Thyroid gland (tissue), 4 donors: ENCODE data around the gene TAF13. TPM values are rescaled to one million over a fixed set of nuclear protein-coding genes. Genes with fewer than 3 reads are reported as not detected.
"Not testable (repeated sequence)": the region's sequence is repeated elsewhere in the genome, so short reads cannot be mapped to it uniquely, and the experiment has no call there.

ENCODE experiments used
- DNase-seq, 2 donors: peaks; one replicate each; pipeline ENCODE4 v3.0.0-alpha.2; 2019
- H3K27ac ChIP-seq, 3 donors: fragments of 200-600 bp; sonication (generic); 1 replicate in 2 of 3; 2 replicates in 1 of 3; pipeline ENCODE4 v1.5.1; 2016 to 2019; ENCODE audit warnings: mild to moderate bottlenecking in 1 of 3, moderate library complexity in 1 of 3
- H3K27me3 ChIP-seq: fragments of 200-600 bp; sonication (generic); one replicate; pipeline ENCODE4 v1.5.1; 2019
- H3K36me3 ChIP-seq, 2 donors: fragments of 200-600 bp; sonication (generic); one replicate each; pipeline ENCODE4 v1.5.1; 2016 to 2019
- H3K4me1 ChIP-seq, 2 donors: fragments of 200-600 bp; sonication (generic); one replicate each; pipeline ENCODE4 v1.5.1; 2017 to 2019
- H3K4me3 ChIP-seq, 3 donors: fragments of 200-600 bp; sonication (generic); replicated peaks in 1 of 3; 1 replicate in 2 of 3; 2 replicates in 1 of 3; pipeline ENCODE4 v1.5.1; 2016; ENCODE audit warnings: mild to moderate bottlenecking in 1 of 3
- H3K9me3 ChIP-seq: fragments of 200-600 bp; sonication (generic); one replicate; pipeline ENCODE4 v1.5.1; 2017
- CTCF ChIP-seq, 6 experiments: fragments of 200-600 bp in 3 of 6; fragments of 450-650 bp in 3 of 6; sonication (generic) in 3 of 6; IDR thresholded peaks; one replicate each; pipeline ENCODE4 v1.5.1; 2016 to 2019; ENCODE audit warnings: antibody characterized with exemption in 6 of 6, mild to moderate bottlenecking in 2 of 6, inconsistent platforms in 1 of 6, moderate library complexity in 1 of 6
- POLR2A ChIP-seq, 2 donors: fragments of 450-650 bp; IDR thresholded peaks; one replicate each; pipeline ENCODE4 v1.6.1; 2017; ENCODE audit warnings: antibody characterized with exemption in 2 of 2, mild to moderate bottlenecking in 2 of 2, moderate library complexity in 1 of 2
- WGBS, 2 donors: methylation state at CpG; one replicate each; pipeline ENCODE4 v1.1.5; 2017; 5-methylcytosine and 5-hydroxymethylcytosine counted together
- intact Hi-C: fragments of 100-400 bp; cut with DNase I; formaldehyde crosslinking; loops from one replicate; pipeline ENCODE4 v1.15.1; 2023
- total RNA-seq, 4 donors: library from RNA; depleted of rRNA; stranded (reverse); fragments of >200 nt; gene quantifications; one replicate each; pipeline ENCODE4 v1.2.3, GENCODE V29; 2016

Gene TAF13
- total RNA-seq, 4 donors from 2014 or later, result 25.6 to 47.1 (median 43.9) TPM

- TF ChIP-seq POLR2A (IDR thresholded peaks at IDR 0.05), result no peak
- TF ChIP-seq CTCF (IDR thresholded peaks at IDR 0.05), result no peak
- Histone ChIP-seq H3K9me3 (no peaks in the 10 kb centered on the region), H3K36me3 (peaks cover 20 to 21% of the 10 kb centered on the region in 2 donors), H3K27me3 (no peaks in the 10 kb centered on the region), H3K4me1 (no peaks in the 10 kb centered on the region), H3K27ac (no peak overlapping the region), H3K4me3 (no peak overlapping the region)
- 94 to 99% methylated on average over 3 of the region's 3 CpGs for WGBS, 2 donors
- intact Hi-C loops, result no loop called here
- no peak for DNase-seq
Measured at GRCh38 chr1:109065137-109065536, 10.7 kb downstream of the TAF13 start.

- H3K27ac ChIP-seq, result no peak overlapping the region
- DNase-seq, result no peak
- no peak overlapping the region for H3K4me3 ChIP-seq
- intact Hi-C loops, result no loop called here
- H3K4me1 ChIP-seq, result no peaks in the 10 kb centered on the region
- H3K36me3 ChIP-seq, result peaks cover 15 to 17% of the 10 kb centered on the region in 2 donors
- no peaks in the 10 kb centered on the region for H3K9me3 ChIP-seq
- TF ChIP-seq POLR2A (IDR thresholded peaks at IDR 0.05) (no peak), CTCF (IDR thresholded peaks at IDR 0.05) (no peak)
- no peaks in the 10 kb centered on the region for H3K27me3 ChIP-seq
- 89 to 91% methylated on average over 4 of the region's 4 CpGs for WGBS, 2 donors
Measured at GRCh38 chr1:109061183-109061582, 14.6 kb downstream of the TAF13 start.

GRCh38 chr1:109060707-109061106, 15.1 kb downstream of the TAF13 start:
- WGBS, 2 donors, result 89 to 96% methylated on average over 7 of the region's 7 CpGs
- DNase-seq, result no peak
- TF ChIP-seq POLR2A (IDR thresholded peaks at IDR 0.05) (no peak), CTCF (IDR thresholded peaks at IDR 0.05) (no peak)
- Histone ChIP-seq H3K9me3 (no peaks in the 10 kb centered on the region), H3K27me3 (no peaks in the 10 kb centered on the region), H3K36me3 (peaks cover 15 to 17% of the 10 kb centered on the region in 2 donors), H3K4me1 (no peaks in the 10 kb centered on the region), H3K4me3 (no peak overlapping the region), H3K27ac (no peak overlapping the region)
- intact Hi-C loops, result no loop called here

GRCh38 chr1:109059026-109059425, 16.8 kb downstream of the TAF13 start:
- Histone ChIP-seq H3K36me3 (peaks cover 2 to 5% of the 10 kb centered on the region in 2 donors), H3K4me3 (no peak overlapping the region), H3K9me3 (no peaks in the 10 kb centered on the region), H3K4me1 (no peaks in the 10 kb centered on the region), H3K27me3 (no peaks in the 10 kb centered on the region), H3K27ac (no peak overlapping the region)
- intact Hi-C loops, result no loop called here
- TF ChIP-seq POLR2A (IDR thresholded peaks at IDR 0.05) (no peak), CTCF (IDR thresholded peaks at IDR 0.05) (no peak)
- no peak for DNase-seq

- intact Hi-C loops, result no loop called here
- no peak overlapping the region for H3K4me3 ChIP-seq
- no peak for DNase-seq
- no peaks in the 10 kb centered on the region for H3K9me3 ChIP-seq
- no peaks in the 10 kb centered on the region for H3K4me1 ChIP-seq
- TF ChIP-seq POLR2A (IDR thresholded peaks at IDR 0.05) (no peak), CTCF (IDR thresholded peaks at IDR 0.05) (no peak)
- H3K27ac ChIP-seq, result no peak overlapping the region
- no peaks in the 10 kb centered on the region for H3K36me3 ChIP-seq
- H3K27me3 ChIP-seq, result no peaks in the 10 kb centered on the region
- 88 to 97% methylated on average over 3 of the region's 3 CpGs for WGBS, 2 donors
Measured at GRCh38 chr1:109056064-109056463, 19.7 kb downstream of the TAF13 start.

GRCh38 chr1:109052145-109052544, 23.7 kb downstream of the TAF13 start:
- DNase-seq, H3K9me3 ChIP-seq, H3K4me1 ChIP-seq, intact Hi-C loops, H3K27me3 ChIP-seq, H3K36me3 ChIP-seq, H3K4me3 ChIP-seq, H3K27ac ChIP-seq: not testable (repeated sequence)
- WGBS, 2 donors, result 94 to 100% methylated on average over 3 of the region's 3 CpGs
